Globus pallidus (tissue), 1 donor: ENCODE measurements around the gene GRK7.
"Not testable (repeated sequence)": the region's sequence is repeated elsewhere in the genome, so short reads cannot be mapped to it uniquely, and the experiment has no call there.

Source experiments
- DNase-seq: peaks from one replicate; pipeline ENCODE4 v3.0.0-alpha.2; 2015; ENCODE audit warnings: low spot score

Gene GRK7

GRCh38 chr3:141796081-141796888, 33.1 kb downstream of the GRK7 start:
- DNase-seq: peak; percentile 30

- DNase-seq: peak; percentile 17
Observed at GRCh38 chr3:141796889-141797781, 33.9 kb downstream of the GRK7 start.

GRCh38 chr3:141797819-141798447, 34.7 kb downstream of the GRK7 start:
- DNase-seq: no peak

- DNase-seq: no peak
Observed at GRCh38 chr3:141798448-141798845, 35.2 kb downstream of the GRK7 start.

- no peak for DNase-seq
Observed at GRCh38 chr3:141802316-141803077, 39.3 kb downstream of the GRK7 start.

GRCh38 chr3:141803538-141803937, 40.3 kb downstream of the GRK7 start:
- not testable (repeated sequence) for DNase-seq

GRCh38 chr3:141804447-141804777, 41.2 kb downstream of the GRK7 start:
- DNase-seq: no peak

GRCh38 chr3:141804778-141805639, 41.8 kb downstream of the GRK7 start:
- DNase-seq: no peak

- DNase-seq: no peak
Observed at GRCh38 chr3:141807277-141808033, 44.2 kb downstream of the GRK7 start.

GRCh38 chr3:141808586-141808985, 45.4 kb downstream of the GRK7 start:
- DNase-seq: no peak

- DNase-seq: no peak
Observed at GRCh38 chr3:141810161-141810560, 47.0 kb downstream of the GRK7 start.

GRCh38 chr3:141811348-141811747, 48.1 kb downstream of the GRK7 start:
- no peak for DNase-seq

- DNase-seq: no peak
Observed at GRCh38 chr3:141812084-141812483, 48.9 kb downstream of the GRK7 start.

- DNase-seq: no peak
Observed at GRCh38 chr3:141812586-141812985, 49.4 kb downstream of the GRK7 start.
